GM18517 (cell line): ENCODE results near the gene ELFN1.
"Not testable (repeated sequence)": the region's sequence is repeated elsewhere in the genome, so short reads cannot be mapped to it uniquely, and the experiment has no call there.

Experiments used
- ATAC-seq: cut with Tn5 transposase; IDR thresholded peaks from one replicate; pipeline ENCODE4 v1.9.1; 2021; ENCODE audit warnings: mild to moderate bottlenecking, moderate library complexity; ENCODE audit not compliant: unreplicated experiment

The ELFN1 gene

DNA sequence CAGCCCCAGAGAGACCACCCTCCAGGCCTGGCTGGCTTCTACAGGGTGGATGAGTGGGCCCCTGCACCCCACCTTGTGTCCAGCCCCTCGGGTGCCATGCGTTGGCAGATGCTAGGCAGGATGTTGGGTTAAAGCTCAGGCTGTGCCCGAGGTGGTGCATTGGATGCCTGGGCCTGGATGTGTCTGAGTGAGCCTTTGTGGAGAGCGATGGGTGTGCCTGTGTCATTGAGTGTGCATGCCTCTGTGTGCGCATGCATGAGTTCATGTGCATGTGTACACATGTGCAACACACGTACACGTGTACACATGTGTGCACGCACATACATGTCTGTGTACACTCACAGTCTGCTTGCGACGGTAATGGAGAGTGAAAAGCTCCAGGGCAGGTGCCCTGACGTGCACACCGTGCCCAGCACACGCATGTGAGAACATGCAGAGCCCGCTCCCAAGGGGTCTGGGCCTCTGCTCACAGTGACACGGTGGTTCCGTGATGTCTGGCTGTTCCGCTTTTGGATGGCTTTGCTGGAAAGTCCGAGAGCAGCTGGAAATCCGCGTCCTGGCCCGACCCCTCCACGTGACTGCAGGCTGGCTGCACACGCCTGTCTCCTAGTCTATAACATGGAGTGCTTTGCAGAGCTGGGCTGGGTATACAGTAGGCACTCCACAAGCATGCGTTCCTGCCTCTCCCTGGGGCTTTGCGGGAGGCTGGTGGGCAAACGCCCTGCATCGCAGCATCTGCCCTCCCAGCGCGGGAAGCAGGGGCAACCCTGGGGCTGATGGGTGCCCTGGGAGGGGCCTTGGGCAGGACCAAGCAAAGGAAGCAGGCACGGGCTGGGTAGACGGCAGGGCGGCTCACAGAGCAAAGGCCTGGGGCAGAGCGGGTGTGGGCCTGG lies 36.9 kb downstream of the ELFN1 start:
- no peak for ATAC-seq

GRCh38 chr7:1707756-1708595 lies 37.9 kb downstream of the ELFN1 start:
- ATAC-seq: no peak

DNA sequence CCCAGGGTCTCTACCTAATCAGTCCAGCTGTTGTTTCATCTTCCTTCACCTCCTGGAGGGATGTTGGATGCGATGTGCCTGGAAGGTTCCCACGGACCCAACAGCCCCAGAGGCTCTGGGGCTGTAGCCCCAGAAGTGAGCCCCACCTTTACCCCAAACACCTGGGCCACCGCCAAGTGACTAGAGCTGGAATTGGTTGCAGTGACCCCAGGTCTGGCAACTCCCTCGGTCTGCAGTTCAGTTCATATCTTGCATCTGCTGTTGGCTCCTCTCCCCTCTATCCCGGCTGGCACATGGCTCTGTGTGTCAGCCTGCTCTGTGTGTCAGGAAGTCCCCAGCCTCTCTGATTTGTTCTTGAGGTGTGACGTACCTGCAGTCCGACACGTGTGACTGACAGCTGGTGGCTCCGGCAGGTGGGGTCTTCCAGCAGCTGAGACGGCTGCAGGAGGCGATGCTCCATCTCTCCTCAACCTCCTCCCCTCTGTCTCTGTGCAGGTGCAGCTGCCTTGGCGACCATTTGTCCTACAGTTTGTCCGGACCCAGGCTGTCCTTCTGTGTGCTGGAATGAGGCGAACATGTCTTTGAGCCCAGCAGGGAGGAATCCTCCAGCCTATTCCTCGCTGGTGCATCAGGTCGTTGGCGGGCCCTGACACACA lies 38.6 kb downstream of the ELFN1 start:
- no peak for ATAC-seq

DNA sequence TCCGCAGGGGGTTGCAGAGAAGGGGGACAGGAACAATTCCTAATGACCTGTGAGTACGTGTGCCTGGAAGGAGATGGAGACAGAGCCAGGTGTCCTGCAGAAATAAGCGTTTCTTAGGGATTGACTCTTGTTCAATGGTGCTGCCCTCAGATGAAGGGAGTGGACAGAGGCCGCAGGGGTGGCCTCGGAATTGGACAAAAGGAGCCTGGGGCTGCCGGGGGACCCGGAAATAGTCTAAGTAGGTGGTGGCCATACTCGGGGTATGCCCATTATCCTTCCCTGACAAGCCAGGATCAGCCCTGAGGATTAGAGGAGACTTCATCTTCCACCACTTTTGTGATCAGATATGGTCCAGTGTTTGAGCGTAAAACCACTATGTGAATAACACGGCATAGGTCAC lies 39.2 kb downstream of the ELFN1 start:
- ATAC-seq: no peak

GRCh38 chr7:1709900-1710299 lies 39.8 kb downstream of the ELFN1 start:
- ATAC-seq: no peak

DNA sequence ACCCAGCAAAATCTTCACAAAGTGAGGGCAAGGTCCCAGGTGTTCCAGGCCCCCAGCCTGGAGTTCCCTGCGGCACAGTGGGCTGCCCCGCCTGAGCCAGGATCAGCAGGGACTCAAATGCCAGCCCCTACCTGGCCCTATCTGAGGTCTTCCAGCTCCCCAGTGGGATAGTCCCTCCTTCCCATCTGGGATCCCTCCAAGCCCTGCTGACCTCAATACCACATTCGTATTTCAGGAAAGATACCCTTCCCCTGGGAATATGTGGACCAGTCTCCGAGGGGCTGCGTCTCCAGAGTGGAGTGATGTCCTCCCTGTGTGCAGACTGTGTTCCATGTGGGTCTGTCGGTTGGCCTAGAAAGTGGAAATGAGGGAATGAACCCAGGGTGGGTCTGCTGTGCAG lies 40.9 kb downstream of the ELFN1 start:
- ATAC-seq: no peak

GRCh38 chr7:1712907-1713501 lies 42.9 kb downstream of the ELFN1 start:
- no peak for ATAC-seq

DNA sequence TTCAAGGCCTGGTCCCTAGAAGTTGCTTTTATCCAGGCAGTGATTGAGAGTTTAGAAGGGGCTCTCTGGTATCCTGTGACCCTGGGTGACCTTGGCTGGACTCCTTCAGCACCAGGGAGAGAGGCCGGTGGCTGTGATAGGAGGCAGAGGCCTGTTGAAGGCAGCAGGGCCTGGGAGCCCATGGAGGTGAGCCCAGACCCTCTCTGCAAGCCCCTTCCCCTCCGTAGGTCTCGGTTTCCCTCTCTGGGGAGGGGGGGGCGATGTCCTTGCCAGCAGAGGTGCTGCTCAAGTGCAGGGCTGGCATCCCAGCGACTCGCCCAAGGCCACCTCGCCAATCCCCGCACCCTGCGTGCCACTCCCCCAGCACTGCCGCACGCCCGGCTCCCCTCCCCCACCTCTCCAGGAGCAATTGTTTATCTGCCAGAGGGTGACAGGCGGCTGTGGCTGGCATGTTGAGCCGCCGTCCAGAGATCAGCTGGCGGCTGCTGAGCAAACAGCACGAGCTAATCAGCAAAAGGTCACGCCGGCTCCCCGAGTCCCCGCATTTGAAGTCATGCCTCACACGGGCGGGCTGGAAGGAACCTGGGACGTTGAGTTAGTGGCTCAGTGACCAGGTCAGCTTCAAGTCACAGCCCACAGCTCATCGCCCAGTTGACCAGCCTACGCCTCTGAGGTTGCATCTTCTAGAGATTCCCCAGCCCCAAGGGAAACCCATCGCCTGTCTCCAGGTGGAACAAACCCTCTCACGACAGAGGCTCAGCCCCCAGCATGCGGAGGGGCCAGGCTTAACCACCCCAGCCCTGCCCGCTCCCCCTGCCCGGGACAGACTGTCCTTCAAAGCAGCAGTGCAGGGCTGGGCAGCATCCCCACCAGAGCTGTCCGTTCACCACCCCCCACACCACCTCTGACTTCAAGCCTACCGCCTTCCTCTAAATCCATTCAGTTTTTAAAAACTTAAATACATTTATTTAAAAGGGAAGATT lies 43.7 kb downstream of the ELFN1 start:
- ATAC-seq: no peak

GRCh38 chr7:1714583-1715330 lies 44.7 kb downstream of the ELFN1 start:
- ATAC-seq: no peak

DNA sequence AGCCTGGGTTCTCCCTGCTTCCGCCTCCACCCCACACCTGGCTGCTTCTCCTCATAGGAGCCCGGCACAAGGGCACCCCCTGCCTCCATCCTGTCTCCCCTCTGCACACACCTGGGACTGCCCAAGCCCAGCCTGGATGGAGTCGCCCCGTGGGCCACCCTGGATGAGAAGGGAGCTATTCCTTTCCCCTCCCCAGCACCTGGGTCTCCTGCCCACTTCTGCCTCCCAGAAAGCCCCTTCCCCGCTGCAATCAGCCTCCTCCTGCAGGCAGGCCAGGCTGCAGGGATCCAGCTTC lies 45.2 kb downstream of the ELFN1 start:
- ATAC-seq: no peak

DNA sequence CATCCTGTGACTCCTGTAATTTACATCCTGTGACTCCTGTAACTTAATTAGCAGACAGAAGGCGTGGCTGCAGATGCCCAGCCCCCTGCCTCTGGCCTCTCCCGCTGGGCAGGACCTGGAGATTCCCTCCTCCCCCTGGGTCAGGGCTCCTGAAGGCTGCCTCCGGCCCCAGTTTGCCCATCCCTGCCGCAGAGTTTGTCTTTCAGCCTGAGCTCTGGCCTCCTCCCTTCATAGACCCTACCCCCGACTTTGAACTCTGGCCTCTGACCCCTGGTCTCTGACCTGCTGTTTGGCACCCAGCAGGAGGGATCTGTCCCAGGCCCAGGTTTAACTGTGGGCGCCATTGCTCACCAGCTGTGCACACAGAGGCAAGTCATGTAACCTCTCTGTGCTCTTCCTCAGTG lies 45.6 kb downstream of the ELFN1 start:
- ATAC-seq: no peak

DNA sequence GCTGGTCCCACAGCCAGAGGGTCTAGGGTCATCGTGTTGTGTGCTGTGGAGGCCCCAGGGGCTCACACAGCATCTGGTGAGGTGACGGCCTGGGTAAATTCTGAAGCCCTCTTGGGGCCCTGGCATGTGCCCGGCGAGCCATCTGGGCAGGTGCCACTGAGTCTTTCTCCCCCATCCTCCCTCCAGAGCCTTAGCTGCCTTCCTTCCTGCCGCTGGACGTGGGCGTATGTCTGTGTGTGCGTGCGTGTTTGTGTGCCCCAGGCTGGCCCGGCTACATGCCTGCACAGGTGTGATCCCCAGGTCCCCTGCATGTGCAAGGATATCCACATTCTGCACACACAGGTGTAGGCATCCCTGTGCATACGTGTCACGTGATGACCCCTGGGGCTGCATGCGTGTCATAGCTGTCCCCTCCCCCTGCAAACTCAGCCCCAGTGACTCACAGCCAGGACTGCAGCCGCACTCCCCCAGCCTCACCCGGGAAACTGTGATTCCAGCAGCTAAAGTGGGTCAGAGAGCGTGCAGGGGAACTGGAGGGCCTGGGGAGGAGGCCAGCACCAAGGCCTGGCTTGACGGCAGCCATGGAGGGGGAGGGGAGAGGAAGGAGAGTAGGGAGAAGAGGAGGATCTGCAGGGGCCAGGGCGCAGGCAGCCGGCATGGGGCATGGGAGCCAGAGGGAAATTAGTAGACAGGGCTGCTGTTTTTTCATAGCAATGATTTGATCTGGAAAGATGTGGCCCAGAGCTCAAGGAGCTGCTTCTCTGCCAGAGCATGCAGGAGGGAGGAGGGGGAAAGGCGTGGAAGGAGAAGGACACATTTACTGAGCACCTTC lies 46.4 kb downstream of the ELFN1 start:
- no peak for ATAC-seq

GRCh38 chr7:1717095-1717483 lies 47.0 kb downstream of the ELFN1 start:
- no peak for ATAC-seq

DNA sequence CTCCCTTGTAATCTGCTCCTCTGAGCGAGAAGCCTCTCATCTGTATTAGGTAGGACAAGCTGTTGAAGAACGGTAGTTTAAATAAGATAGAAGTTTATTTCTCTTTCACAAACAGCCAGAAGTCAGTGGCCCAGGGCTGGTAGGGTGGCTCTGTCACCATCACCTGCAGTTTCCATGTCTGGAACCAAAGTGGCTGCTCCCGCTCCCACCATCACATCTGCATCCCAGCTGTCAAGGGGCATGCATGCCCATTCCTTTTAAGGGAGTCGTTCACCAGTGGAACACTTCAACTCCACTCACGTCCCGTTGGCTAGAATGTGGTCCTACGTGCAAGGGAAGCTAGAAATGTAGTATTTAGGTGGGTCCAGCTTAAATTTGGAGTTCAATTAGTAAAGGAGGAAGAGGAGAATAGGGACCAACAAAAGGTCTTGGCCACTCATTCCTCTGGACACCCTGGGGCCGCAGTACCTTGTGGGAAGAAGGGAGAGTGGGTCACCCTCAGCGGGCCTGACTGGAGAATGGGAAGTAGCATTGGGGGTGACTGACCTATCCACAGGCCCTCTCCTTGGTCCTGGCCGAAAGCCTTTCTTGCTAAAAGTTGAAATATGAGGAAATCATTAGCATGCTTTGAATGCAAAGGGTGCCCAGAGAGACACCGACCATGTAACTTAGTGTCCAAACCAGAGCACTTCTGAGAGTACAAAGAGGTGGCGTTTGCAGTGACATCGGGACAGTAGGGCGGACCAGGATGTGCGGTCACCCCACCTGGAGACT lies 48.0 kb downstream of the ELFN1 start:
- no peak for ATAC-seq

GRCh38 chr7:1718850-1719249 lies 48.8 kb downstream of the ELFN1 start:
- not testable (repeated sequence) for ATAC-seq

GRCh38 chr7:1719256-1719655 lies 49.2 kb downstream of the ELFN1 start:
- not testable (repeated sequence) for ATAC-seq

GRCh38 chr7:1719913-1720312 lies 49.8 kb downstream of the ELFN1 start:
- no peak for ATAC-seq

- no peak for ATAC-seq
Measured at GRCh38 chr7:1720326-1720725, 50.2 kb downstream of the ELFN1 start.
